HG02798 (cell line): ENCODE data around the gene MUS81.

Experiments used
- ATAC-seq: cut with Tn5 transposase; IDR thresholded peaks from one replicate; pipeline ENCODE4 v1.9.1; 2021; ENCODE audit warnings: mild to moderate bottlenecking; ENCODE audit not compliant: unreplicated experiment, poor library complexity

MUS81 gene

DNA sequence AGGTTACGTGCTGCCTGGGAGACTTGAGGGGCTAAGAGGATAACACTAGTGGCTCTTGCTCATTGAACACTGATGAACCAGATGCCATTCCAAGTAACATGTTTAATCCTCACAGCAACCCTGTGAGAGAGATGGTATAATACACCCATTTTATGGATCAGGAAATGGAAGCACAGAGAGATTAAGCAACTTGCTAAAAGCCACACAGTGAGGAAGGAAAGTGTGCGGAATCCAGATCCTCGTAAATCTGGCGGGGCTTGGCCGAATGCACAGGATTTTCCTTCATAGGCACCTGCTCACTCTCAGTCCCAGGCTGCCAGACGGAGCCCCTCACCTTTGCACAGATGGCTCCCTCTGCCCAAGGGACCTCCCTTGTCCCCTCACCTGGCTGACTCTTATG, 47.6 kb downstream of the MUS81 start:
- ATAC-seq: no peak

DNA sequence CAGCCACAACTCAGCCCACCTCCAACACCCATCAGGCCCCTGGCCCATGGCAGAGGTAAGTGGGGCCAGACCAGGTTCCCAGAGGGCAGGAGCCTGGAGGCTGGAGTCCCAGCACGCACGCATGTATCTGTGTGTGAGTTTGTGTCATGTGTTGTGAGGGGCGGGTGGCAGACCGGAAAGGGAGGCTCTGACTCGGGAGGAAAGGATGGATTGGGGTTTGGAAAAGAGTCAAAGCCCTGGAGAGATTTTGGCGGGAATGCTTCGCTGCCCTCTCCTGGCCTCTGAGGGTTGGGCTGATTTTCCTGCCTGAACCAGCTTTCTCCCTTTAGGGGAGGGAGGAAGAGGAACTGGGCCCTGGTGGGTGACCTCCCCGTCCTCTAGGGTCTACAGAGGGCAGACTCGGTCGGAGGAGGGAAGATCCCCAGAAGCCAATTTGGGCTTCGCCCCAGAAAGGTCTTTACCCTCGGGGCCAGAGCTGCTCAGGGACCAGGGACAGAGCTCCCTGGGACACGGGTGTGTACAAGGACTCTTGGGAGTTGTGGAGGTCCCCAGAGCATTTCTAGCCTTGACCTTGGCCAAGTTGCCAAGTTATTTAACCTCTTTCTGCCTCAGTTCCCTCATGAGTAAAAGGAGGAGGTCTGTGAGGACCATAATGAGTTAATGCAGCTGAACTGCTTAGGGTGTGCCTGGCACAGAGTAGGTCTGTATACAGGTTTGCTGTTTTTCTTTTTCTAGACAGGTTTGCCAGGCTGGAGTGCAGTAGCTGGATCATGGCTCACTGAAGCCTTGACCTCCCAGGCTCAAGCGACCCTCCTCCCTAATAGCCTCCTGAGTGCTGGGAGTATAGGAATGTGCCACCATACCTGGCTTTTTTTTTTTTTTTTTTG, 51.7 kb downstream of the MUS81 start:
- no peak for ATAC-seq

DNA sequence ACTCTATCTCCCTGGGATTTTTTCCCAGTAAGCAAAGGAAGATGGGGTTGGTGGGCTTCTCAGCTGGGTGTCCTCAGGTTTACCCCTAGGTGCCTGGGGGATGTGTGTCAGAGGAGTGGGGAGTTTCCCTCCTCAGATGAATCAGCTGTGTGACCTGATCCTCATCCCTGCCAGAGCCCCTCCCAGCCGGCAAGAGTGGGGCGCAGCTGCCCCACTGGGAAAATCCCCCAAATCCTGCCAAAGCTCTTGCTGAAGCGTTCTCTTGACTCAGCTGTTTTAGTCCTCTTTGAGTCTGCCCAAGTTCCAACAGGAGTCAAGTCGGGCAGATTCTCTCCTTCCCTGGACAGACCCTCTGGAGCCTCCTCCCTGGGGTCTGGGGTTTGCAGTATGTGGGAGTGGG, 52.6 kb downstream of the MUS81 start:
- no peak for ATAC-seq

- no peak for ATAC-seq
These were observed 55.0 kb downstream of the MUS81 start for GRCh38 chr11:65915101-65915820.

DNA sequence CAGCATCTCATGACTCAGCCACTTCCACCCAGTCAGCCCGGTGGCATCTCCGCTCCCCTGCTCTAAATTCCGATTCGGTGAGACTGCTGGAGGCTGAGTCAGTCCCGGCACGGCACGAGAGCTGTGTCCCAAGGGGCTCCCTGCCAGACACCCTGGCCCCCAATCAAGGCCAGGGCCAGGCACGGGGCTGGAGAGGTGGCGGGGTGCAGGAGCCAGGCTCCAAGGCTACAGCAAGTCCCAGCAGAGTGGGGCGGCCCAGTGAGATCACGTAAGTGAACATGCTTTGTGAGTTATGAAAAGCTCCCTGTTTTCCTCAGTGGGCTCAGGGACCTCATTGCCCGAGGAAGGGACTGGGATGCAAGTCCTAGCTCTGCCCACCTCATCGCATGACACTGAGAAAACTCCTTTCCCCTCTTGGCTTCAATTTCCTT, 55.6 kb downstream of the MUS81 start:
- no peak for ATAC-seq
